Osteoblast (primary cell): ENCODE results near the gene TCF7L2. TPM values are rescaled to one million over a fixed set of nuclear protein-coding genes. Genes with fewer than 3 reads are reported as not detected.

ENCODE experiments used
- DNase-seq: peaks from one replicate; pipeline ENCODE4 v3.0.0; 2011; ENCODE audit warnings: low spot score, mixed read lengths; ENCODE audit not compliant: insufficient read length; ENCODE audit errors: missing footprints
- H2AFZ ChIP-seq: 2 replicates; pipeline ENCODE4 v1.6.0; 2011; ENCODE audit warnings: mild to moderate bottlenecking, low read length
- H3K27ac ChIP-seq: 2 replicates; pipeline ENCODE4 v1.5.1; 2011; ENCODE audit warnings: mild to moderate bottlenecking, low read depth, low read length, moderate library complexity
- H3K27me3 ChIP-seq: 2 replicates; pipeline ENCODE4 v1.6.0; 2012; ENCODE audit warnings: mild to moderate bottlenecking, control low read depth, inconsistent platforms, low read length, moderate library complexity; ENCODE audit not compliant: insufficient read depth
- H3K36me3 ChIP-seq: 2 replicates; pipeline ENCODE4 v1.5.1; 2011; ENCODE audit warnings: mild to moderate bottlenecking, low read length, control low read depth, moderate library complexity; ENCODE audit not compliant: insufficient read depth
- H3K4me1 ChIP-seq: 2 replicates; pipeline ENCODE4 v1.5.1; 2011; ENCODE audit warnings: mild to moderate bottlenecking, low read length, control low read depth, moderate library complexity; ENCODE audit not compliant: insufficient read depth
- H3K4me2 ChIP-seq: 2 replicates; pipeline ENCODE4 v1.6.0; 2011; ENCODE audit warnings: mild to moderate bottlenecking, low read length; ENCODE audit not compliant: insufficient read depth
- H3K4me3 ChIP-seq: fragments of 200-600 bp; sonication (generic); 3 replicates; pipeline ENCODE4 v1.5.1; 2012; ENCODE audit warnings: mild to moderate bottlenecking, low read length, inconsistent platforms; ENCODE audit not compliant: insufficient read depth
- H3K79me2 ChIP-seq: 2 replicates; pipeline ENCODE4 v1.6.0; 2012; ENCODE audit warnings: mild to moderate bottlenecking, low read length, control low read depth, inconsistent platforms; ENCODE audit not compliant: insufficient read depth
- H3K9me3 ChIP-seq: 2 replicates; pipeline ENCODE4 v1.5.1; 2011; ENCODE audit warnings: low read depth, low read length, control low read depth
- H4K20me1 ChIP-seq: 2 replicates; pipeline ENCODE4 v1.6.0; 2012; ENCODE audit warnings: mild to moderate bottlenecking, low read length, control low read depth; ENCODE audit not compliant: insufficient read depth
- total RNA-seq: library from RNA; depleted of rRNA; stranded (reverse); fragments of >200 nt; gene quantifications from 2 replicates; pipeline ENCODE4 v1.2.3, GENCODE V29; 2012
- TF ChIP-seq, protein P1 (sequence below): IDR thresholded peaks from 2 replicates; pipeline ENCODE4 v1.5.1; 2011; ENCODE audit warnings: mild to moderate bottlenecking, low read depth, low read length, moderate library complexity; ENCODE audit errors: extremely low read depth

TCF7L2 gene
- total RNA-seq, 1 donor = 9.0 TPM

DNA sequence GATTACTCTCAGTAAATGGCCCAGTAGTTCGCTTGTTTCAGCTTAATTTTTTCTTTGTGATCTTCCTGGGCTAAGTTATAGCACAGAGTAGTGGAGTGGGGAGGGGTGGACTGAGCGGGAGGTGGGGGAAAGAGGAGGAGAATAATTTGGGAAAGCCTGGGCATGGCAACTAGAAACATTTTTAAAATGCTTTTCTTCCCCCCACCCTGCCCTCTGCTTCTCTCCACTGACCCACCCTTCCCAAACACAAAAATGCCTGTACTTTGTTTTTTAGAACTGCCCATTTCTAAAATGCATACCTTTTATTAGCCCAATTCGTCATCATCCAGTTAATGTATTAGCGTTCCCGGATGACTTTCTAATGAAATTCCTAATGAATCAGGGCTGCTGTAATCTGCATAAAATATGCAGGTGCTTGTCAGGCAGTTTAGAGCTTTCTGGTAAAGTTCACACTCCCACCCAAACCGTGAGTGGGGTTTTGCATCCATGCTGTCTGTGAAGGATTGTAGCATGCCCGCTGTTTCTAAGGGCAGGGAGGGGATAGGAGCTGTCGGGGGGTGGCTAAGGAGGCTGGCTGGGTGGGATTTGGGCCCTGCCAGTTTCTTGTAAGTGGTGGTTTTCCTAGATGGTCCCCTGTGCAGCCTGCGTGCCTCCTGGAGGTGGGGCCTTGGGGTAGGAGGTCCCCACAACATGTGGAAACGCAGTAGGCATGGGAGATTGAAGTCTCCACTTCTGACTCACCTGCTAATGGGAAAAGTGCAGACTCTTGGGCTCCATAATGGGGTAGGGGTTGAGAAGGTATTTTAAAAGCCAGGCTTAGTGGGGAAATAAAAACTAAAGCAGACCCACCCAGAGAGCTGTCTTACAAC is 190.3 kb downstream of the TCF7L2 start:
- Histone ChIP-seq H3K27me3 (no peaks in the 10 kb centered on the region), H3K4me1 (no peaks in the 10 kb centered on the region), H3K79me2 (peaks cover 3% of the 10 kb centered on the region), H3K27ac (no peak overlapping the region), H3K4me2 (no peak overlapping the region), H4K20me1 (peaks cover 23% of the 10 kb centered on the region), H2AFZ (no peak overlapping the region), H3K4me3 (no peak overlapping the region), H3K36me3 (peaks cover 8% of the 10 kb centered on the region), H3K9me3 (no peaks in the 10 kb centered on the region)
- TF ChIP-seq, protein P1, sequence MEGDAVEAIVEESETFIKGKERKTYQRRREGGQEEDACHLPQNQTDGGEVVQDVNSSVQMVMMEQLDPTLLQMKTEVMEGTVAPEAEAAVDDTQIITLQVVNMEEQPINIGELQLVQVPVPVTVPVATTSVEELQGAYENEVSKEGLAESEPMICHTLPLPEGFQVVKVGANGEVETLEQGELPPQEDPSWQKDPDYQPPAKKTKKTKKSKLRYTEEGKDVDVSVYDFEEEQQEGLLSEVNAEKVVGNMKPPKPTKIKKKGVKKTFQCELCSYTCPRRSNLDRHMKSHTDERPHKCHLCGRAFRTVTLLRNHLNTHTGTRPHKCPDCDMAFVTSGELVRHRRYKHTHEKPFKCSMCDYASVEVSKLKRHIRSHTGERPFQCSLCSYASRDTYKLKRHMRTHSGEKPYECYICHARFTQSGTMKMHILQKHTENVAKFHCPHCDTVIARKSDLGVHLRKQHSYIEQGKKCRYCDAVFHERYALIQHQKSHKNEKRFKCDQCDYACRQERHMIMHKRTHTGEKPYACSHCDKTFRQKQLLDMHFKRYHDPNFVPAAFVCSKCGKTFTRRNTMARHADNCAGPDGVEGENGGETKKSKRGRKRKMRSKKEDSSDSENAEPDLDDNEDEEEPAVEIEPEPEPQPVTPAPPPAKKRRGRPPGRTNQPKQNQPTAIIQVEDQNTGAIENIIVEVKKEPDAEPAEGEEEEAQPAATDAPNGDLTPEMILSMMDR = no peak
- DNase-seq = no peak

DNA sequence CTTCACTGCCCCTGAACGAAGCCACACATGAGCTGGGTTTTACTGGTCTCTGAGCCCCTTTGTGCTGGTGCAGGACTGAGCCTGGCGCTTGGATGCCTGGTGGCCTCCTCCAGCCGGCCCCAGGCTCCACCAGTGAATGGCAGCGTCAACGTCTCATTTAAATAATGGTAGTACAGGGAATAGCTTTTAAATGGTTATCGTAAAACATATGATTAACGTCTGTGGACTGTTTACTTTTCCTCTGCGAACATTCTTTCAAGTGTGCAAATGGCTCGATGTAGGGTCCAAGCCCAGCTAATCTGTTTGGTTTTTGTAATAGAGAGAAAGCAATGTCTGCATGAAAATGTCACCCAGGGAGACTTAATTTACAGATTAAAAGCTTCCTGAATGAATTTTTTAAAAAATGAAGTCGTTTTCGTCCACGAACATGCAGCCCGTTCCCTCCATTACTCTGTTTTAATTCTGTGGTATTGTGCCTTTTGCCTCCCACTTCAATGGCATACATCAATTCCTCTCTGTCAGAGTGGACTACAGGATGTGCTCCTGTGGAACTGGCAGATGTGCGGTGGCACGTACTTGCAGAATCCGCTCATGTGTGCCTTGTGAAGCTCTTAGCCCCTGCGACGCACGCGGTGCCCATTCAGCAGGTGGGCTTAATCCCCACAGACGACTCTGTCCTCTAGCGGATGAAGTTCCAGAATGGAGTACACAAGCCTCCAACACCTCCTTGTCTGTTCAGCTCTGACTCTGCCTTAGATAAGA is 192.7 kb downstream of the TCF7L2 start:
- no peak for DNase-seq
- Histone ChIP-seq H3K4me3 (no peak overlapping the region), H3K4me1 (no peaks in the 10 kb centered on the region), H3K4me2 (no peak overlapping the region), H3K9me3 (no peaks in the 10 kb centered on the region), H3K27ac (no peak overlapping the region), H2AFZ (no peak overlapping the region), H3K36me3 (peaks cover 25% of the 10 kb centered on the region), H4K20me1 (peaks cover 18% of the 10 kb centered on the region), H3K27me3 (no peaks in the 10 kb centered on the region), H3K79me2 (peaks cover 2% of the 10 kb centered on the region)
- TF ChIP-seq, protein P1 = no peak

DNA sequence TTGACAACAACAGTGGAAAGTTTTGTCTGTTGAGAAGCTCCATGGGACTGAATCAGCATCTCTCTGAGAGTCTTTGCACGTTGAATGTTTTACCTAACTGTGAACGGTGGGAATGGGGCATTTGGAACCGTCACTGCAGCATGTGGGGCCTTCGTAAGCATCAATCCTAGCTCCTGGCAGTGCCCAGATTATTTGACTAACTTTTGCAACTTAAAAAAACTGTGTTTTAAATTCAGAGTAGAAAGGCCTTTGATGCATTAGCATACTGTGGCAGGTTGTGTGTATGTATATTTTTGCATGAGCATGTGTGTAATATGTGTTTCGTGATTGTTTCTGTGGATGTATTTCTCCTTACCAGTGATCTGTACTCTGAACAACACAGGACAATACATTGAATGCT is 194.5 kb downstream of the TCF7L2 start:
- Histone ChIP-seq H3K79me2 (no peaks in the 10 kb centered on the region), H4K20me1 (peaks cover 9% of the 10 kb centered on the region), H3K36me3 (peaks cover 25% of the 10 kb centered on the region), H3K9me3 (no peaks in the 10 kb centered on the region), H3K4me2 (no peak overlapping the region), H3K4me1 (no peaks in the 10 kb centered on the region), H3K27ac (no peak overlapping the region), H2AFZ (no peak overlapping the region), H3K27me3 (no peaks in the 10 kb centered on the region), H3K4me3 (no peak overlapping the region)
- no peak for DNase-seq
- TF ChIP-seq, protein P1 = no peak
